EH (cell line): ENCODE results near the gene TMEM219.
A peak's percentile ranks its signal among the peaks of the same experiment; 100 is the strongest.
"Not testable (repeated sequence)": the region's sequence is repeated elsewhere in the genome, so short reads cannot be mapped to it uniquely, and the experiment has no call there.

Source experiments
- DNase-seq: peaks from one replicate; pipeline ENCODE4 v3.0.0-alpha.2; 2015; ENCODE audit warnings: low read depth

Gene TMEM219, protein sequence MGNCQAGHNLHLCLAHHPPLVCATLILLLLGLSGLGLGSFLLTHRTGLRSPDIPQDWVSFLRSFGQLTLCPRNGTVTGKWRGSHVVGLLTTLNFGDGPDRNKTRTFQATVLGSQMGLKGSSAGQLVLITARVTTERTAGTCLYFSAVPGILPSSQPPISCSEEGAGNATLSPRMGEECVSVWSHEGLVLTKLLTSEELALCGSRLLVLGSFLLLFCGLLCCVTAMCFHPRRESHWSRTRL

GRCh38 chr16:29961479-29962343 is at the start of gene TMEM219:
Gene TMEM219 (plus strand): TSS chr16:29962079. CDS start chr16:29963144, 1,065 bp downstream.
- peak; percentile 92 for DNase-seq

GRCh38 chr16:29912087-29912486 is 49.8 kb upstream of the TMEM219 start:
- DNase-seq = no peak

GRCh38 chr16:29913514-29913913 is 48.4 kb upstream of the TMEM219 start:
- no peak for DNase-seq

- peak; percentile 16 for DNase-seq
Observed at GRCh38 chr16:29915590-29916247, 46.2 kb upstream of the TMEM219 start.

DNA sequence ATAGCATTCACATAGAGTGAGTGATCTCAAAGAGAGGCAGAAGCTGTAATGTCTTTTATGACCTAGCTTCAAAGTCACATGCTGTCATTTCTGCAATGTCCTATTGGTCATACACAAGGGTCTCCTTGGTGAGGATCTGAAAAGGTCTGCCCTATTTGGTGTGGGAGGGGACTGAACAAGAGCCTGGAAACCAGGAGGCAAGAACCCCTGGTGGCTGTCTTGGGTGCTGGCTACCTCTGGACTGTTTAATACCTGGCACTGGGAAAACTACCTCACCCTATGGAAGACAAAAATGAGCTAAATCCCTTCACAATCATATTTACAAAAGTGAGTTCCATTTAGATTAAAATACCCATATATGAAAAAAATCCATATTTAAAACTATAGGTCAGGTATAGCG is 44.9 kb upstream of the TMEM219 start:
- no peak for DNase-seq

DNA sequence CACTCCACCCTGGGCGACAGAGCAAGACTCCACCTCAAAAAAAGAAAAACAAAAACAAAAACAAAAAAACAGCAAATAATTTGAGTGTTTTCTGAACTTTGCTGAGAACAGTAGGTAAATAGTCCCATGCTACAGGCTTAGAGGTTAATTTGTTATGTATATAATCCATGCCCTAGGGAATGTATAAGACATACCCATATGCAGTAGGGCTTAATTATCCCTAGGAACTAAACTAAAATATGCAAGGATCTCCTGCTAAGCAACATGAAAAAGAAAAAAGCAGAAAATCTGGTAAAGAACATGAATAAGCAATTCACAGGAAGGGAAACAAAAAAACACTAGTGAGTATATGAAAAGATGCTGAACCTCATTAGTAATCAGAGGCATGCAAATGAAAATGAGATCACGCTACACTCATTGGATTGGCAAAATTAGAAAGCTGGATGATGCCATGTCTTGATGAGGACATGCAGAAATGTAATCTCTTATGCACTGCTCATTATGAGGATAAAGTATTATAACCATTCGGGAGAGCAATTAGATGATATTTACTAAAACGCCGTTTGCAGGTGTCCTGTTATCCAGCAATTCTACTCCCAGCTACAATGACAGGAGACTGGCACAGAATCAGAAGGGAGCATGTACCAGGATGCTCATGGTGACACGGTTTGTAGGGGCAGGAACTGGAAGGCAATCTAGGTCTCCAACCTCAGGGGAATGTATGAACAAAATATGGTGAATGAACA is 41.4 kb upstream of the TMEM219 start:
- DNase-seq = no peak

GRCh38 chr16:29921034-29921385 is 40.9 kb upstream of the TMEM219 start:
- DNase-seq = no peak

DNA sequence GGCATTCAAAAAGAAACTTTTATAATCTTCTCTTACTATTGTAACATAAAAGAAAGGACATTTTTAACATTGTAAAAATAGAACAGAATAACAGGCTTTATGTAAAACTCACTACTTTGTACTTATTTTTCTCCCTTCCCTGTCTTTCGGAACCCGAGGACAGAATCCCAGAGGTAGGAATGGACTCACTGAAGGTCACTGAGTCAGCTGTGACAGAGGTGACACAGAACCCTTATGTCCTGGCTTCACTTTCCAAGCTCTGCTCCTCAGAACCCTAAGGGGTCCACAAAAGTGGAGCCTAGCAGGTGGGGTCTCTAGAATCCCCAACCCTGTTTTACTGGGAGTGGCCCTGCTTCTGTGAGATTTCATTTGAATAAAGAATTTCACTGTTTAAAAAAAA is 39.6 kb upstream of the TMEM219 start:
- DNase-seq = no peak

DNA sequence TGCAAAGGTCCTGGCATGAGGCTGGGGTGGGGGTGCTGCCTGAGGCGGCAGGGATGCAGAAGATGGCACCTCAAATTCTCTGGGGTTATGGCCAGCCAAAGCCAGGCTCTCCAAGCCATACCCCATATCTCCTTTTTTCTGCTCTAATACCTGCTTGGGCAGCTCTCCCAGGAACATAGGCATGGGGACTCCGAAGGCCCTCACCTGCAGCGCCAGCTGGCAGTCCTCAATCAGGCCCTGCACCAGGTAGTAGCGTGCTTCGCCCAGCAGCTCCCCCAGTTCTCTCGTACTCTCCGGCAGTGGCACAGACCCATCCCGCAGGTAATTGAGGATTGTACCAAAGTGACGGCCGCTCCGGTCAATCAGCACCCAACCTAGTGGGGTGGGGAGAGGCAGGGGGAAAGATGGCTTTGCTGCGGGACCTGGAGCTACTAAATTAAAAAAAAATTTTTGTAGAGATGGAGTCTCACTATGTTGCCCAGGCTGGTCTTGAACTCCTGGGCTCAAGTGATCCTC is 38.8 kb upstream of the TMEM219 start:
- DNase-seq = no peak

DNA sequence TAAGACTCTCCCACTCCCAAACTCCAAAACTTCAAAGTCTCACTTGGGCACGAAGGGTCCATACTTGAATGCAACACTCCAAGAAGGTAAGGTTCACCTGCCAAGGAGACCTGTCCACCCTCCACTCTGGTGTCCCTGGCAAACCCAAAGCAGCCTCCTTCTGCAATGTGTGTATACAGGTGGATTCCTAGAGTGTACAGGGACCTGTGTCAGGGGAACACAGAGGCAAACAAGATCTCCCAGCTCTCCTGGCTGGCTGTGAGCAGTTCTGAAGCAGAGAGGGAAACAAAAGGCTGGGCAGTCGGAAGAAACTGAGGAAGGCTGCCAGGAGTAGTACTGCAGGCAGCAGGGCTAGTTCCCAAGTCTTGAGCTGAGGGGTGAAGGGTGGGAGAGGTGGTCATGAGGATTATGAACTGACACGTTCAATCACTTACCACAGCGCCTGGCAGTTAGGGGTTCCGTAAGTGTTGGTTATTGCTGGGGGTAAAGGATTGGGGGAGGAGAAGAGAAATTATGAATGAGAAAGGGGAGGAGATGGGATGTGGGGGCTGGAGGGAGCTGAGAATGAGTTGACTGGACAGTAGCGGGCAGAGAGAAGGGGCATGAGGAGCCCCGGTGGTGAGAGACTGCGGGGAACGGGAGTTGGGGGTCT is 36.6 kb upstream of the TMEM219 start:
- peak; percentile 27 for DNase-seq

- peak; percentile 83 for DNase-seq
Observed at GRCh38 chr16:29925781-29926710, 35.8 kb upstream of the TMEM219 start, which contains the start of gene KCTD13. Gene KCTD13 (minus strand): TSS chr16:29926226. CDS start chr16:29926033, 193 bp downstream.

DNA sequence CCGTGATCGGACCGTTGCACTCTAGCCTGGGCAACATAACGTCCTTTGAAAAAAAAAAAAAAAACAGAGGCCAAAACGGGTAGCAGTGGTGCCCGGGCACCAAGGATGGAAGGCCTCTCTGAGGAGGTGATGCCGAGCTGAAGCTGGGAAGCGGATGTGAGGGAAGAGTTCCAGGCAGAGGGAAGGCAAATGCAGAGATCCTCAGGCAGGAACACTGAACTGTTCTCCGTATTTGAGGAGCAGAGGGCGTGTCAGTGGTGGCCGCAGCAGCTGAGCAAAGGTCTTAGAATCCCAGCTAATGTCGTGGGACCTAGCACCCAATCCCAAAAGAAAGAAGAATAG is 35.2 kb upstream of the TMEM219 start:
- DNase-seq = peak; percentile 68

GRCh38 chr16:29927070-29927905 is 34.6 kb upstream of the TMEM219 start:
- no peak for DNase-seq

DNA sequence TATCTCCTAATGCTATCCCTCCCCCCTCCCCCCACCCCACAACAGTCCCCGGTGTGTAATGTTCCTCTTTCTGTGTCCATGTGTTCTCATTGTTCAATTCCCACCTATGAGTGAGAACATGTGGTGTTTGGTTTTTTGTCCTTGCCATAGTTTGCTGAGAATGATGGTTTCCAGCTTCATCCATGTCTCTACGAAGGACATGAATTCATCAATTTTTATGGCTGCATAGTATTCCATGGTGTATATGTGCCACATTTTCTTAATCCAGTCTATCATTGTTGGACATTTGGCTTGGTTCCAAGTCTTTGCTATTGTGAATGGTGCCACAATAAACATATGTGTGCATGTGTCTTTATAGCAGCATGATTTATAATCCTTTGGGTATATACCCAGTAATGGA is 30.1 kb upstream of the TMEM219 start:
- not testable (repeated sequence) for DNase-seq

DNA sequence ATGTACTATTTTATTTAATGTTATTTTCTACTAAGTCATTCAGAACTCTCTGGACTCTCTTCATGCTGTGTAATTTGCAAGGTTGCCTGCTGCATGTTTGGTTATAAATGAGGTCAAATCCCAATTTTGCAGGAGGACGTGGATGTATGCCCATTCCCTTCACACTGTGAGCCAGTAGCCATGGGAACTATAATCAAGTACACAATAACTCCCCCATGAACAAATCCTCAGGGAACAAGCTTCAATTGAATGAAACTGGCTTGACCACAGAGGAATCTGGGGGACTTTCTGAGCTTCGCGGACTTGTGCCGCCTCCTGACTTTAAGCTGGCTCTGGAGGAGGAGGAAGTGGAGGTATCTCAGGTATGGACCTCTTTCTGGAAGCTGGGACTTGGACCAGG is 21.2 kb upstream of the TMEM219 start:
- DNase-seq = no peak

DNA sequence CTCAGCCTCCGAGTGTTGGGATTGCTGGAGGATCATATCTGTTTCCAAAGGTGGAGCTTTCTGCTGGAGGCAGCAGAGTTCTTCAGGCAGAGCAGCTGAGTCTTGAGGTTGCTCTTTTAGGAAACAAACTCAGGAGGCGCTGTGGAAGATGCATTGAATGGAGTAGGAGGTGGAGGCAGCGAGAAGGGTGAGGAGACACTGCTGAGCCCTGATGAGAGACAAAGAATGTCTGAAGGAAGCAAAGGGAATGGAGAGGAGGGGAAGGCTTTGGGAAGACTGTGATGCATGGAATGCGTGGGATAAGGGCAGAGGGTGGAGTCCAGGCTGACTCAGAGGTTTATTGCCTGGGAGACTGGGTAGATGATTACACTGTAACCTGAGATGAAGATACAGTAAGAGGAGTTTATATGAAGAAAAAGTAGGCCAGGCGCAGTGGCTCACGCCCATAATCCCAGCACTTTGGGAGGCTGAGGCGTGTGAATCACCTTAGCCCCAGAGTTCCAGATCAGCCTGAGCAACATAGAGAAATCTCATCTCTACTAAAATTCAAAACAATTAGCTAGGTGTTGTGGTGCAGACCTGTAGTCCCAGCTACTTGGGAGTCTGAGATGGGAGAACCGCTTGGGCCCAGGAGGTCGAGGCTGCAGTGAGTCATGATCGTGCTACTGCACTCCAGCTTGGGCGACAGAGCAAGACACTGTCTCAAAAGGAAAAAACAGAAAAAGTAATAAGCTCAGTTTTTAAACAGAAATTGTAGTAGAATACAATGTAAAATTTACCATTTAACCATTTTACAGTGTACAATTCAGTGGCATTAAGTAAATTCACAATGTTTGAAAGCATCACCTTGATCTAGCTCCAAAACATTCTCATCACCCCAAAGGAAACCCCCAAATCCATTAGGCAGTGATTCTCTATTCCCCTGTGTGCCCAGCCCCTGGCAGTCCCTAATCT is 17.8 kb upstream of the TMEM219 start:
- DNase-seq = peak; percentile 100

DNA sequence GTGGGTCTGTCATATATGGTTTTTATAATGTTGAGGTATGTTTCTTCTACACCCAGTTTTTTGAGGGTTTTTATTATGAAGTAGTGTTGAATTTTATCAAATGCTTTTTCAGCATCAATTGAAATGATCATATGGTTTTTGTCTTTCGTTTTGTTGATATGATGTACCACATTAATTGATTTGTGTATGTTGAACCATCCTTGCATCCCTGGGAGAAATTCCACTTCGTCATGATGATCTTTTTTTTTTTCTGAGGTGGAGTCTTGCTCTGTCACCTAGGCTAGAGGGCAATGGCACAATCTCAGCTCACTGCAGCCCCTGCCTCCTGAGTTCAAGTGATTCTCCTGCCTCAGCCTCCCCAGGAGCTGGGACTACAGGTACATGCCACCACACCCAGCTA is 14.0 kb upstream of the TMEM219 start:
- DNase-seq = no peak

DNA sequence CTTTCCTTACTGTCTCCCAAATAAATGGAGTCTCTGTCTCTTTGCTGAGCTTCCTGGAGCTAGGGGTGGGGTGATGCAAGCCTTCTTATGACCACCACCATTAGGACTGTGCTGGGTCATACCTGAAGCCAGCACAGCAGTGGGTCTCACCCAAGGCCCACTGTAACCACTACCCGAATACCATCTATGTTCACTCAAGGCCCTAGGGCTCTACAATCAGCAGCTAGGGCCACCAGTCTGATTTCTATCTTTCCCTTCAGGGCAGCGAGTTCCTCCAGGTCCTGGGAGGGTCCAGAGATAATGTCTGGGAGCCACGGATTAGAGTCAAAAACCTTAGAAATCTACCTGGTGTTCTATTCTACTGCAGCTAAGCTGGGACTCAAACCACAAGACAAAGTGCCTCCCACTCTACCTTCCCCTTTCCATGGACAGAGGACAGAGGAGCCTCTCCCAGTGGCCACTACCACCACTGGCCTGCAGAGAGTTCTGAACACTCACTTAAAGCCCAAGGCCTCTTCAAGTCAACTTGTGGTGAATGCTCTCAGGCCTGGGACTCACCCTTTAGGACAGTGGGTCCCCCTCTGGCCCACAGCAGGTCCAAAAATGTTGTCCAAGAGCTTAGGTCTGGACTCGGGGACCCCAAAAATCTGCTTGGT is 10.9 kb upstream of the TMEM219 start:
- DNase-seq = no peak
